Dendritic cell treated with granulocyte-macrophage colony-stimulating factor and Interleukin-4, amounts not matched to agents 40 ng/mL and 50 ng/mL, for 4 days (primary cell): ENCODE measurements around the gene CTBP2.
A peak's percentile ranks its signal among the peaks of the same experiment; 100 is the strongest.

Experiments used
- H3K27ac Mint-ChIP-seq: one replicate; pipeline ENCODE4 v1.8.0; 2022; ENCODE audit warnings: mild to moderate bottlenecking, mixed read lengths
- H3K27me3 Mint-ChIP-seq: one replicate; pipeline ENCODE4 v1.8.0; 2022; ENCODE audit warnings: mild to moderate bottlenecking, mixed read lengths
- H3K36me3 Mint-ChIP-seq: one replicate; pipeline ENCODE4 v1.8.0; 2022; ENCODE audit warnings: low read depth, mixed read lengths
- H3K4me1 Mint-ChIP-seq: one replicate; pipeline ENCODE4 v1.8.0; 2022; ENCODE audit warnings: low read depth, mixed read lengths
- H3K4me3 Mint-ChIP-seq: one replicate; pipeline ENCODE4 v1.8.0; 2022; ENCODE audit warnings: mild to moderate bottlenecking, moderate library complexity, mixed read lengths
- H3K9me3 Mint-ChIP-seq: one replicate; pipeline ENCODE4 v1.8.0; 2022; ENCODE audit warnings: mixed read lengths
- intact Hi-C: fragments of 100-400 bp; cut with micrococcal nuclease; formaldehyde crosslinking; loops from one replicate; pipeline ENCODE4 v1.15.0; 2022

The CTBP2 gene

GRCh38 chr10:125136087-125136486 is 24.3 kb downstream of the CTBP2 start:
- intact Hi-C loops = no loop called here
- H3K4me1 Mint-ChIP-seq = peaks cover 65% of the 10 kb centered on the region
- peaks cover 78% of the 10 kb centered on the region for H3K36me3 Mint-ChIP-seq
- H3K27me3 Mint-ChIP-seq = no peaks in the 10 kb centered on the region
- no peak overlapping the region for H3K27ac Mint-ChIP-seq
- H3K4me3 Mint-ChIP-seq = no peak overlapping the region
- no peaks in the 10 kb centered on the region for H3K9me3 Mint-ChIP-seq

GRCh38 chr10:125135771-125136035 is 24.7 kb downstream of the CTBP2 start:
- Mint-ChIP-seq H3K9me3 (no peaks in the 10 kb centered on the region), H3K27ac (no peak overlapping the region), H3K4me3 (no peak overlapping the region), H3K4me1 (peaks cover 68% of the 10 kb centered on the region), H3K36me3 (peaks cover 82% of the 10 kb centered on the region), H3K27me3 (no peaks in the 10 kb centered on the region)
- intact Hi-C loops = no loop called here

- Mint-ChIP-seq H3K27ac (no peak overlapping the region), H3K9me3 (no peaks in the 10 kb centered on the region), H3K36me3 (peaks cover 87% of the 10 kb centered on the region), H3K4me1 (peaks cover 70% of the 10 kb centered on the region), H3K27me3 (no peaks in the 10 kb centered on the region), H3K4me3 (no peak overlapping the region)
- intact Hi-C loops = no loop called here
These were observed 25.2 kb downstream of the CTBP2 start for GRCh38 chr10:125134916-125135770.

- Mint-ChIP-seq H3K27ac (peak overlapping the region; percentile 37), H3K4me1 (peaks cover 76% of the 10 kb centered on the region), H3K9me3 (no peaks in the 10 kb centered on the region), H3K27me3 (no peaks in the 10 kb centered on the region), H3K4me3 (no peak overlapping the region), H3K36me3 (peaks cover 93% of the 10 kb centered on the region)
- intact Hi-C loops = no loop called here
These were observed 25.9 kb downstream of the CTBP2 start for GRCh38 chr10:125134483-125134848.

GRCh38 chr10:125133696-125134482 is 26.5 kb downstream of the CTBP2 start:
- intact Hi-C loops = no loop called here
- Mint-ChIP-seq H3K4me3 (no peak overlapping the region), H3K36me3 (peaks cover 94% of the 10 kb centered on the region), H3K27ac (peak overlapping the region; percentile 37), H3K27me3 (no peaks in the 10 kb centered on the region), H3K9me3 (no peaks in the 10 kb centered on the region), H3K4me1 (peaks cover 81% of the 10 kb centered on the region)

GRCh38 chr10:125132344-125132743 is 28.0 kb downstream of the CTBP2 start:
- no peak overlapping the region for H3K4me3 Mint-ChIP-seq
- intact Hi-C loops = no loop called here
- no peak overlapping the region for H3K27ac Mint-ChIP-seq
- peaks cover 88% of the 10 kb centered on the region for H3K36me3 Mint-ChIP-seq
- no peaks in the 10 kb centered on the region for H3K27me3 Mint-ChIP-seq
- no peaks in the 10 kb centered on the region for H3K9me3 Mint-ChIP-seq
- H3K4me1 Mint-ChIP-seq = peaks cover 83% of the 10 kb centered on the region

GRCh38 chr10:125130916-125131315 is 29.4 kb downstream of the CTBP2 start:
- H3K36me3 Mint-ChIP-seq = peaks cover 84% of the 10 kb centered on the region
- H3K4me3 Mint-ChIP-seq = no peak overlapping the region
- no peaks in the 10 kb centered on the region for H3K9me3 Mint-ChIP-seq
- H3K4me1 Mint-ChIP-seq = peaks cover 79% of the 10 kb centered on the region
- intact Hi-C loops = no loop called here
- no peaks in the 10 kb centered on the region for H3K27me3 Mint-ChIP-seq
- no peak overlapping the region for H3K27ac Mint-ChIP-seq

- Mint-ChIP-seq H3K27ac (no peak overlapping the region), H3K4me3 (no peak overlapping the region), H3K36me3 (peaks cover 77% of the 10 kb centered on the region), H3K9me3 (no peaks in the 10 kb centered on the region), H3K4me1 (peaks cover 78% of the 10 kb centered on the region), H3K27me3 (no peaks in the 10 kb centered on the region)
- intact Hi-C loops = no loop called here
These were observed 30.1 kb downstream of the CTBP2 start for GRCh38 chr10:125130260-125130659.

GRCh38 chr10:125129076-125129458 is 31.3 kb downstream of the CTBP2 start:
- H3K36me3 Mint-ChIP-seq = peaks cover 74% of the 10 kb centered on the region
- intact Hi-C loops = no loop called here
- H3K9me3 Mint-ChIP-seq = no peaks in the 10 kb centered on the region
- H3K4me3 Mint-ChIP-seq = no peak overlapping the region
- no peaks in the 10 kb centered on the region for H3K27me3 Mint-ChIP-seq
- peaks cover 74% of the 10 kb centered on the region for H3K4me1 Mint-ChIP-seq
- H3K27ac Mint-ChIP-seq = no peak overlapping the region

- Mint-ChIP-seq H3K4me1 (peaks cover 74% of the 10 kb centered on the region), H3K9me3 (no peaks in the 10 kb centered on the region), H3K27ac (no peak overlapping the region), H3K36me3 (peaks cover 76% of the 10 kb centered on the region), H3K4me3 (no peak overlapping the region), H3K27me3 (no peaks in the 10 kb centered on the region)
- intact Hi-C loops = no loop called here
These were observed 31.8 kb downstream of the CTBP2 start for GRCh38 chr10:125128397-125129075.

GRCh38 chr10:125127986-125128385 is 32.4 kb downstream of the CTBP2 start:
- Mint-ChIP-seq H3K4me3 (no peak overlapping the region), H3K36me3 (peaks cover 72% of the 10 kb centered on the region), H3K27ac (no peak overlapping the region), H3K4me1 (peaks cover 71% of the 10 kb centered on the region), H3K9me3 (no peaks in the 10 kb centered on the region), H3K27me3 (no peaks in the 10 kb centered on the region)
- intact Hi-C loops = no loop called here

GRCh38 chr10:125127110-125127509 is 33.3 kb downstream of the CTBP2 start:
- intact Hi-C loops = no loop called here
- Mint-ChIP-seq H3K4me1 (peaks cover 64% of the 10 kb centered on the region), H3K4me3 (no peak overlapping the region), H3K27me3 (no peaks in the 10 kb centered on the region), H3K36me3 (peaks cover 72% of the 10 kb centered on the region), H3K27ac (no peak overlapping the region), H3K9me3 (no peaks in the 10 kb centered on the region)

- Mint-ChIP-seq H3K4me3 (no peak overlapping the region), H3K9me3 (no peaks in the 10 kb centered on the region), H3K27me3 (no peaks in the 10 kb centered on the region), H3K27ac (no peak overlapping the region), H3K36me3 (peaks cover 70% of the 10 kb centered on the region), H3K4me1 (peaks cover 69% of the 10 kb centered on the region)
- intact Hi-C loops = no loop called here
These were observed 34.2 kb downstream of the CTBP2 start for GRCh38 chr10:125125951-125126735.

GRCh38 chr10:125124907-125125306 is 35.5 kb downstream of the CTBP2 start:
- intact Hi-C loops = no loop called here
- H3K4me3 Mint-ChIP-seq = no peak overlapping the region
- H3K27ac Mint-ChIP-seq = no peak overlapping the region
- no peaks in the 10 kb centered on the region for H3K9me3 Mint-ChIP-seq
- no peaks in the 10 kb centered on the region for H3K27me3 Mint-ChIP-seq
- H3K4me1 Mint-ChIP-seq = peaks cover 71% of the 10 kb centered on the region
- H3K36me3 Mint-ChIP-seq = peaks cover 63% of the 10 kb centered on the region
